Keratinocyte (primary cell): ENCODE measurements around the gene CDKAL1. TPM values are rescaled to one million over a fixed set of nuclear protein-coding genes. Genes with fewer than 3 reads are reported as not detected.
A peak's percentile ranks its signal among the peaks of the same experiment; 100 is the strongest.

ENCODE experiments used
- DNase-seq: peaks from one replicate; pipeline ENCODE4 v3.0.0-alpha.2; 2011; ENCODE audit warnings: low read depth, missing footprints, low spot score
- FAIRE-seq: peaks from 2 replicates; lab custom pipeline; 2011; peaks lifted over from hg19 to GRCh38; lab: Jason Lieb, UNC
- H2AFZ ChIP-seq: 2 replicates; pipeline ENCODE4 v1.6.0; 2012; ENCODE audit warnings: low read length, control low read depth, inconsistent platforms; ENCODE audit not compliant: control insufficient read depth
- H3K27ac ChIP-seq: 2 replicates; pipeline ENCODE4 v1.5.1; 2011; ENCODE audit warnings: low read length; ENCODE audit not compliant: control insufficient read depth, insufficient read depth
- H3K27me3 ChIP-seq: 3 replicates; pipeline ENCODE4 v1.6.0; 2011; ENCODE audit warnings: low read length; ENCODE audit not compliant: control insufficient read depth, insufficient read depth; ENCODE audit errors: extremely low read depth
- H3K36me3 ChIP-seq, 2 experiments: 2 replicates in 1 of 2; 3 replicates in 1 of 2; pipeline ENCODE4 v1.5.1; 2011; ENCODE audit warnings: low read length in 2 of 2, mild to moderate bottlenecking in 1 of 2; ENCODE audit not compliant: control insufficient read depth in 2 of 2, insufficient read depth in 2 of 2; ENCODE audit errors: extremely low read depth in 1 of 2
- H3K4me1 ChIP-seq: 3 replicates; pipeline ENCODE4 v1.5.1; 2011; ENCODE audit warnings: low read length; ENCODE audit not compliant: control insufficient read depth, insufficient read depth; ENCODE audit errors: extremely low read depth
- H3K4me2 ChIP-seq: 3 replicates; pipeline ENCODE4 v1.6.0; 2011; ENCODE audit warnings: low read depth, low read length; ENCODE audit not compliant: control insufficient read depth, insufficient read depth; ENCODE audit errors: extremely low read depth
- H3K4me3 ChIP-seq, 3 experiments: fragments of 200-600 bp in 1 of 3; sonication (generic) in 1 of 3; 2 replicates in 2 of 3; 3 replicates in 1 of 3; pipeline ENCODE4 v1.5.1; 2011 to 2016; ENCODE audit warnings: low read length in 3 of 3, mild to moderate bottlenecking in 3 of 3, control low read depth in 2 of 3, inconsistent platforms in 1 of 3, low read depth in 1 of 3, mixed read lengths in 1 of 3, mixed run types in 1 of 3, moderate library complexity in 1 of 3; ENCODE audit not compliant: control insufficient read depth in 2 of 3, insufficient read depth in 2 of 3; ENCODE audit errors: extremely low read depth in 1 of 3
- H3K79me2 ChIP-seq: 2 replicates; pipeline ENCODE4 v1.6.0; 2012; ENCODE audit warnings: low read length; ENCODE audit not compliant: control insufficient read depth, insufficient read depth
- H3K9ac ChIP-seq: 3 replicates; pipeline ENCODE4 v1.6.0; 2011; ENCODE audit warnings: low read length; ENCODE audit not compliant: control insufficient read depth, insufficient read depth; ENCODE audit errors: extremely low read depth
- H3K9me1 ChIP-seq: 3 replicates; pipeline ENCODE4 v1.6.0; 2011; ENCODE audit warnings: low read length; ENCODE audit not compliant: control insufficient read depth, insufficient read depth; ENCODE audit errors: extremely low read depth
- H3K9me3 ChIP-seq: 2 replicates; pipeline ENCODE4 v1.5.1; 2012; ENCODE audit warnings: low read depth, low read length; ENCODE audit not compliant: control insufficient read depth
- H4K20me1 ChIP-seq: 3 replicates; pipeline ENCODE4 v1.6.0; 2011; ENCODE audit warnings: low read length; ENCODE audit not compliant: control insufficient read depth, insufficient read depth; ENCODE audit errors: extremely low read depth
- CTCF ChIP-seq, 3 experiments: IDR thresholded peaks in 1 of 3; conservative IDR thresholded peaks in 1 of 3; optimal IDR thresholded peaks in 1 of 3; 2 replicates in 2 of 3; 3 replicates in 1 of 3; pipeline versions ENCODE3 to v1.5.1; 2011; ENCODE audit warnings: low read length in 3 of 3, mild to moderate bottlenecking in 3 of 3, moderate library complexity in 2 of 3, control low read depth in 1 of 3, inconsistent platforms in 1 of 3; ENCODE audit not compliant: insufficient read depth in 2 of 3; ENCODE audit errors: extremely low read depth in 1 of 3
- EZH2 ChIP-seq: IDR thresholded peaks from one replicate; pipeline ENCODE4 v1.6.1; 2012; ENCODE audit warnings: inconsistent platforms, mild to moderate bottlenecking, low read length, moderate library complexity
- dilution Hi-C: fragments of 300-500 bp; cut with MboI; formaldehyde crosslinking; loops from one replicate; pipeline ENCODE4 v1.7.0; 2020; ENCODE audit warnings: low sequenced_read_pairs; ENCODE audit not compliant: extremely low pct_ligation_motif_present
- polyA plus RNA-seq, 5 experiments: library from polyadenylated mRNA; depleted of rRNA in 3 of 5; stranded (reverse) in 3 of 5; stranded (forward) in 1 of 5; unstranded in 1 of 5; fragments of >200 nt; gene quantifications; 1 replicate in 1 of 5; 2 replicates in 3 of 5; 3 replicates in 1 of 5; pipeline versions ENCODE4 v1.2.1 to v1.2.3, GENCODE V29; 2011 to 2012; ENCODE audit warnings: missing spikeins in 2 of 5, low read depth in 1 of 5, low replicate concordance in 1 of 5

The CDKAL1 gene
- polyA plus RNA-seq, 1 donor (not counting 4 experiments of a cell fraction or from before 2014, with no cell fraction given), result 5.6 TPM

GRCh38 chr6:20658516-20658915, 124.3 kb downstream of the CDKAL1 start:
- Histone ChIP-seq H3K36me3 (no peaks in the 10 kb centered on the region), H3K9me3 (no peaks in the 10 kb centered on the region), H3K9me1 (no peaks in the 10 kb centered on the region), H3K27ac (no peak overlapping the region), H3K4me3 (no peak overlapping the region), H3K4me2 (no peak overlapping the region), H3K4me1 (peaks cover 41% of the 10 kb centered on the region), H2AFZ (no peak overlapping the region), H4K20me1 (no peaks in the 10 kb centered on the region), H3K9ac (no peak overlapping the region), H3K79me2 (no peaks in the 10 kb centered on the region), H3K27me3 (no peaks in the 10 kb centered on the region)
- DNase-seq (no peak), FAIRE-seq (no peak)
- TF ChIP-seq CTCF (optimal IDR thresholded peaks at IDR 0.05 in 1 of 3, IDR thresholded peaks at IDR 0.05 in 1 of 3, conservative IDR thresholded peaks at IDR 0.05 in 1 of 3; ENCODE audit: extremely low read depth in 1 of 3, insufficient read depth in 2 of 3, low read length in 3 of 3), result no peak
- no peak for TF ChIP-seq EZH2
- dilution Hi-C loops, result no loop called here

- Histone ChIP-seq H3K4me2 (peak overlapping the region; percentile 23), H3K36me3 (no peaks in the 10 kb centered on the region), H3K4me1 (peaks cover 33% of the 10 kb centered on the region), H3K27ac (peak overlapping the region; percentile 81), H2AFZ (peak overlapping the region; percentile 32), H3K79me2 (no peaks in the 10 kb centered on the region), H3K27me3 (no peaks in the 10 kb centered on the region), H3K9me1 (no peaks in the 10 kb centered on the region), H4K20me1 (no peaks in the 10 kb centered on the region), H3K9ac (no peak overlapping the region), H3K4me3 (no peak overlapping the region), H3K9me3 (no peaks in the 10 kb centered on the region)
- FAIRE-seq (no peak), DNase-seq (no peak)
- dilution Hi-C loops, result no loop called here
- no peak for TF ChIP-seq EZH2
- no peak for TF ChIP-seq CTCF (optimal IDR thresholded peaks at IDR 0.05 in 1 of 3, IDR thresholded peaks at IDR 0.05 in 1 of 3, conservative IDR thresholded peaks at IDR 0.05 in 1 of 3; ENCODE audit: extremely low read depth in 1 of 3, insufficient read depth in 2 of 3, low read length in 3 of 3)
Measured at GRCh38 chr6:20660534-20660933, 126.3 kb downstream of the CDKAL1 start.
